ENCODE results near the gene RP9.

The RP9 gene

DNA sequence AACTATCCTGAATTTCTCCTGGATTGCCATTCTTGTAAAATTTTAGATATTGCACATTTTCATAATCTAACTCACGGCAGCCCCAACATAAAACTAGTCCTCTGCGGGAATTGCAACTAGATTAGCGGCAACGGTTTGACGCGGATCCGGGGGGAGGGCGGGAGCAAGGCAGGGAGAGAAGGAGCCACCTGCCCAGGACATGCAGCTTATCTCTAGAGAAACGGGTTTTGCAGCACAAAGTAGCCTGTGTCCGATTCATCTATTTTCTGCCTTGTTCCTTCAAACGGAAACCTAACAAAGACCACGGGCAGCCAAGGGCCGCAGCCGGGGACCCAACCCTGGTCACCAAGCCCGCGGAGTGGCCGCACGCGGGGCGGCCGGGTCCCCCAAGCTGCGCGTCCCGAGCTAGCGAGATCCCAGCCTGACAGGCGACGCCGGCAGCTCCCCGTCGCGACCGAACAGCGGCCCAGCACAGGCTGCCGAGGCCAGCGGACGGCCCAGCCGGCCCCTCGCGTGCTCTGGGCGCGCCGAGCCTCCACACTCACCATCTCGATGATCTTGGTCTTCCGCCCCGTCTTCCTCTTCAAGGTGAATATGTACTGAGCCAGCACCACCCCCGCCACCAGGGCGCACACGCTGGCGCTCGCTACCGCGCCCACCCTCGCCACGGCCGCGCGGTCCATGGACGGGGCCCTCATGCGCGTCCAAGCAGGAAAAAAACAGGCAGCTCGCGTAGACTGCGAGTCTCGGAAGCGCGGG, 47.0 kb downstream of the RP9 start, which contains the start of gene NT5C3A:
Gene NT5C3A, minus strand, starts transcription at position 754 of the 759 bp plus-strand sequence. Its CDS starts 71 bp downstream, at position 683.
- DNase-seq, result peak in 1 of 2 experiments; percentile 36

DNA sequence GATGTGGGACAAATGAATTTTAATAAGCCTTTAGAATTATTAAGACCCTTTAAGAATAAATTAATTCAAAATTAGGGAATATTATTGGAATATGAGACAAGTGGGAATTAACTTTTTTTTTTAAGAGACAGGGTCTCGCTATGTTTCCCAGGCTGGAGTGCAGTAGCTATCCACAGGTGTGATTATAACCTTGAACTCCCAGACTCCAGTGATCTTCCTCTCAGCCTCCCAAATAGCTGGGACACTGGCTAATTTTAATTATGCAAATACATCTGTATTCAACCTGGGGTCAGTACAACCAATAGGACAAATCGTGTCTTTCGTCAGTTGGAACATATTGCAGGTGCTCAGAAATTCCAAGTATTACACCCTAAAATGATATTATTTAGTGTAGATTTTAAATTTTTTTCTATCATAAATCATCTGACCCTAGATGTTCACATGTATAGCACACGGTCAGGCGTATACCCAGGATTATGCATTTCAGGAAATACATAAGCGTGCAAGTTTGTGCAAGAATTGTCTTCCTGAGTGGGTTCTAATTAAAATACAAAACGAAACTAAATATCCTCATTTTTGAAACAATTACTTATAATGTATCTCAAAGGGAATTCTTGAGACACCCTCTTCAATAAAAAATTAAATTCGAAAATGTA, 47.8 kb downstream of the RP9 start:
- no peak for DNase-seq

DNA sequence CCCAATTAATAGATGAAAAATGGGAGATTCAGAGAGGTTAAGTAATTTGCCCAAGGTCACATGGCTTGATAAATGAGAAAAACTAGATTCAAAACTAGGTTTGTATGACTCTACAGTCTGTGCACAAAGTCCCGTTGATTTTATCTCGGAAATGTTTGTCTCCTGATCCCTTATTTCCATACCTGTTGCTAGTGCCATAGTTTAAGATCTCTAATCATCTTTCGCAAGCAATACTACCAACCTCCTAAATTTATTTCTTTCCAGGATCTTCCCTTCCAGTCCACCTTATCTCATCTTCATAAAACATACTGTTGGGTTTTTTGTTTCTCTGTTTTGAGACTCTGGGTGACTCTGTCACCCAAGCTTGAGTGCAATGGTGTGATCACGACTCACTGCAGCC, 49.6 kb downstream of the RP9 start:
- DNase-seq, result no peak

DNA sequence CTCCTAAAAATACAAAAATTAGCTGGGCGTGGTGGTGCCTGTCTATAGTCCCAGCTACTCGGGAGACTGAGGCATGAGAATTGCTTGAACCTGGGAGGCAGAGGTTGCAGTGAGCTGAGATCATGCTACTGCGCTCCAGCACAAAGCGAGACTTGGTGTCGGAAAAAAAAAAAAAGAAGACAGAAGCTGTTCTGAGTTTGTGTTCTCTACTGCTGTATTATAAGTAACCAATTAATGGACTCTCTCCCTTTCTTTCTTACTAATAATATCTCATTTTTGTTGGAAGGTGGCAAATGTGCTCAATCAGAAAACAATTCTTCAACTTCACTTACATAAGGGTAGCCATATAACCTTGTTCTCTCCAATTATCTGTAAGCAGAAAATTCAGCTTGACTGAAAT, 54.0 kb downstream of the RP9 start:
- no peak for DNase-seq

DNA sequence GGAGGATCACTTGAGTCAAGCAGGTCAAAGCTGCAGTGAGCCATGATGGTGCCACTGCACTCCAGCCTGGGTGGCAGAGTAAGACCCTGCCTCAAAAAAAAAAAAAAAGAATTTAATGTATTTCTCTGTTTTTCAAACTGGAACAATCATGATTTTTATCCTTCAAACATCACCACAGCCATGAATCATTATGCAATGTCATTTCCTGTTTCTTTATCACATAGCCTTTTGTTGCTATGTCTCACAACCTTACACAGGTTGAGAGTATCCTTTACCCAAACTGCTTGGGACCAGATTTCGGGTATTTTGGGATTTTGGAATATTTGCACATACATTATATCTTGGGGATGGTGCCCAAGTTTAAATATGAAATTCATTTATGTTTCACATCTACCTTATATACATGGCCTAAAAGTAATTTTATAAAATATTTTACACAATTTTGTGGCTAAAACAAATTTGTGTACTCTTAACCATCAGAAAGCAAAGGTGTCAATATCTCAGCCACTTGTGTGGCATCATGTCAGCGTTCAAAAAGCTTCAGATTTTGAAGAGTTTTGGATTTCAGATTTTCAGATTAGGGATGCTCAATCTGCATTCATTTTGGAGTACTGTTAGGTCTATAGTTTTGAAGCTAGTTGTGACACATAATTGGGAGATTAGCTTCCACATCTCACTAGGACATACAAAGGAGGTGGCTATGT, 54.8 kb downstream of the RP9 start:
- peak in 1 of 2 experiments; percentile 38 for DNase-seq

DNA sequence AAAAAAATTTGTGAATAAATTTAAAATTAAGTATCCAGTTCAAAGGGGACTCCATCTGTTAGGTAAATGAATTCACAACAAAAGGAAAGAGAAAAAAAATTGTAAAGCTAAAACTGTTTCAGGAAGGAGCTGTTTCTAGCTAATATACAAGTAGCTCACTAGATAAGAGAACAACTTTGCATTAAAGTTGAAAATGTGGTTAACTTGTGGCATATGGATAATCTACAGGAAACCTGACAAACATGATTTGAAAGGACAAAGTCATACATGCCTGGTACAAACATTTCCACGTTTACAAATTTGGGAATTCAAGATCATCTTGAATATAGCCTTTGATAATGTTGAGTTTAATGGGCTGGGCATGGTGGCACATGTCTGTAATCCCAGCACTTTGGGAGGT, 55.5 kb downstream of the RP9 start:
- DNase-seq, result no peak

DNA sequence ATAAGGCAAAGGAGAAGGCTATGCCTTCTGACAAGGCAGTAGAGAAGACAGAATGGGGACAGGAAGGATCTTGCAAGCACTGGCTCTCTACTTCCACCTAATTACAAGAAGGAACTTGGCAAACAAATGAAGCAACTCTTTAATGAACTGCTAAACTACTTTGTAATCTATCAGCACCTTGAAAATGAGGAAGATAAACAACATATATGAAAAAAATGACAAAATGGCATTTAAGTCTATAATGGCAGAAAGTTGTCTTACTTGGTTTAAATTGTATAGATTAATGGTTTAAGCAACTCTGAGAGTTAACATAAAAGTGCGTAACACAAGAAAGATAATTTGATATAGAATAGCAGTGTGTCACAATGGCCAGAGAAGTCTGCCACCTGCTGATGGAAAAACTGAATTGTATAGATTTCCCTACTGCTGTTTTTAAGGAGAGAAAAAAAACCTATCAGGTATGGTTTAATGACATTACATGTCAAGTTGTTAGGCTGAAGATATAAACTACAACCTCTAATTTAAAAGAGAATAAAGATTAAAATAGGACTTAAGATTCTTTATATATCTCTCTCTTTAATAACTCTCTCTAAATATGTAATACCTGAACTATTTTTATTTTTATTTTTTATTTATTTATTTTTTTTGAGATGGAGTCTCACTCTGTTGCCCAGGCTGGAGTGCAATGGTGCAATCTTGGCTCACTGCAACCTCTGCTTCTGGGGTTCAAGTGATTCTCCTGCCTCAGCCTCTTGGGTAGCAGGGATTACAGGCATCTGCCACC, 58.5 kb downstream of the RP9 start:
- DNase-seq, result peak; percentile 9 to 61

DNA sequence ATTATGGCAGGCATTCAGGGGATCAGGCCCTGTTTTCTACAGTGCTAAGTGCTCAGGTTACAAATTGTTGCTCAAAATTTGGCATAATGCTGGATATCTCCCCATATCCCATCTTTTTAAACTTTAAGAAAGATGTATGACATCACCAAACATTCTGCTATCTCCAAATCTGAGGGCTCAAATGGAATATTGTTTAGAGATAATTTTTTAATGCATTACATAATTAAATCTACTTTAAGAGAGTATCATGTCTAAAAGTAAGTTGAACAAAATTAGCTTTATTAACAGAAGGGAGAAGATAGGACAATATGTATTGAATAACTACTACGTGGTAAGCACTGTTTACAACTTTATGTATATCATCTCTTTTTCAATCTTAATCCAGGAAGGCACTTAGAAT, 60.5 kb downstream of the RP9 start:
- DNase-seq, result no peak

DNA sequence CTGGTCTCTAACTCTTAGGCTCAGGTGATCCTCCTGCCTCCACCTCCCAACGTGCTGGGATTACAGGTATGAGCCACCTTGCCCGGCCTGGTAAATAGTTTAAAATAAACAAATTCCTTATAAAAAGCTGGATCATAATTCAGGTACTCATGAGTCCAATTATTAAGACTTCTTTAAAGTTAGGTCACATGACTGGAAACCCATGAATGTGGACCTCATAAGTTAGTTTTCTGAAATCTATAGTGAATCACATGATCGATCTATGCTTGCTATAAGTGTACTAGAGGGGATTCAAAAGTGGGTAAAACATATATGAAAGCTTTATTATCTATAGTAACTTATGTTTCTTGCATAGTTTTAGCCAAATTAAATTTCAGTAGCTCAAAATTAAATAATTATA, 60.9 kb downstream of the RP9 start:
- no peak for DNase-seq

DNA sequence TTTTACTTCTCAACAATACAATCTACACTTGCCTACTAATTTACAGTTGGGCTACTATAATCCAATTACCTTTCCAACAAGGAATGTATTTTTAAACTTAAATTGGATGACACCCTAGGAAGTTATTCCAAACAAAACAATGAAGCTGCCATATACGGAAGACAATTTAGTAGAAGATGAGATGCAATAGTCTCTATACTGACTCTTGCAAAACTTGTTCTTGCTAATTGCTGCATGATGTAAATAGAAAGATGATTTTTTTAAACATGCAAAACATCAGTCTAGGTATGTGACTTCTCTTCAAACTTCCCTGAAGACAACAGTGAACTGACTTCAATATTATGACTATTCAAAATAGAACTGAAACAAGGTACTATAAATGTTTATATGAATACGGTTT, 64.2 kb downstream of the RP9 start:
- no peak for DNase-seq
